K562 (cell line): Measurements from ENCODE around the gene EHMT2.

ENCODE experiments used
- CTCF ChIP-seq, 3 experiments: IDR thresholded peaks in 2 of 3; conservative IDR thresholded peaks in 1 of 3; 2 replicates each; pipeline ENCODE4 v1.5.1; 2011 to 2012; ENCODE audit warnings: low read length in 3 of 3, mild to moderate bottlenecking in 3 of 3, control low read depth in 2 of 3, improper control_type of control experiment in 1 of 3, inconsistent platforms in 1 of 3, low read depth in 1 of 3, mixed read lengths in 1 of 3, moderate library complexity in 1 of 3; ENCODE audit not compliant: insufficient read depth in 2 of 3
- TF ChIP-seq, protein P1 (sequence below), 2 experiments: fragments of 450-650 bp in 1 of 2; sonication (generic) in 1 of 2; formaldehyde crosslinking in 1 of 2; IDR thresholded peaks in 1 of 2; conservative IDR thresholded peaks in 1 of 2; 2 replicates each; pipeline versions ENCODE4 v1.6.1 to v1.8.1; 2016 to 2023; ENCODE audit warnings: mild to moderate bottlenecking in 2 of 2, moderate library complexity in 2 of 2, inconsistent platforms in 1 of 2, missing genetic modification reagents in 1 of 2

- TF ChIP-seq CTCF (IDR thresholded peaks at IDR 0.05 in 2 of 3, conservative IDR thresholded peaks at IDR 0.05 in 1 of 3; ENCODE audit: insufficient read depth in 2 of 3, low read depth in 1 of 3, low read length in 3 of 3) = no peak
- TF ChIP-seq, protein P1, sequence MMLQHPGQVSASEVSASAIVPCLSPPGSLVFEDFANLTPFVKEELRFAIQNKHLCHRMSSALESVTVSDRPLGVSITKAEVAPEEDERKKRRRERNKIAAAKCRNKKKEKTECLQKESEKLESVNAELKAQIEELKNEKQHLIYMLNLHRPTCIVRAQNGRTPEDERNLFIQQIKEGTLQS (IDR thresholded peaks at IDR 0.05) = no peak
- TF ChIP-seq, protein P1 (CRISPR knock-in tag; conservative IDR thresholded peaks at IDR 0.05) = no peak
Observed at GRCh38 chr6:31881136-31881859, 16.2 kb downstream of the EHMT2 start.
